Neural progenitor cell (in vitro differentiated cells): Measurements from ENCODE around the gene STAT3. TPM values are rescaled to one million over a fixed set of nuclear protein-coding genes. Genes with fewer than 3 reads are reported as not detected.

ENCODE experiments used
- DNase-seq: peaks from one replicate; pipeline ENCODE4 v3.0.0-alpha.2; 2016; ENCODE audit warnings: low spot score
- H2AFZ ChIP-seq: fragments of 200-600 bp; sonication (generic); replicated peaks from 2 replicates; pipeline ENCODE4 v1.6.1; 2016; ENCODE audit warnings: antibody characterized with exemption
- H3F3A ChIP-seq: fragments of 200-600 bp; sonication (generic); 2 replicates; pipeline ENCODE4 v1.6.1; 2016; ENCODE audit warnings: antibody characterized with exemption, low read depth
- H3K27ac ChIP-seq: fragments of 200-600 bp; sonication (generic); 2 replicates; pipeline ENCODE4 v1.5.1; 2016; ENCODE audit warnings: mild to moderate bottlenecking
- H3K27me3 ChIP-seq: fragments of 200-600 bp; sonication (generic); 2 replicates; pipeline ENCODE4 v1.6.1; 2016; ENCODE audit warnings: mild to moderate bottlenecking, moderate library complexity
- H3K36me3 ChIP-seq: fragments of 200-600 bp; sonication (generic); 2 replicates; pipeline ENCODE4 v1.5.1; 2016
- H3K4me1 ChIP-seq: fragments of 200-600 bp; sonication (generic); 2 replicates; pipeline ENCODE4 v1.6.1; 2016; ENCODE audit warnings: mixed run types
- H3K4me2 ChIP-seq: fragments of 200-600 bp; sonication (generic); 2 replicates; pipeline ENCODE4 v1.6.1; 2016
- H3K4me3 ChIP-seq: fragments of 200-600 bp; sonication (generic); 2 replicates; pipeline ENCODE4 v1.5.1; 2016
- H3K79me2 ChIP-seq: fragments of 200-600 bp; sonication (generic); 2 replicates; pipeline ENCODE4 v1.6.1; 2016; ENCODE audit warnings: low read depth
- H3K9ac ChIP-seq: fragments of 200-600 bp; sonication (generic); 2 replicates; pipeline ENCODE4 v1.6.1; 2016
- H3K9me3 ChIP-seq: fragments of 200-600 bp; sonication (generic); 2 replicates; pipeline ENCODE4 v1.5.1; 2016; ENCODE audit warnings: low read depth
- H4K20me1 ChIP-seq: fragments of 200-600 bp; sonication (generic); 2 replicates; pipeline ENCODE4 v1.6.1; 2016; ENCODE audit warnings: low read depth
- H3K27ac Mint-ChIP-seq: 3 replicates; pipeline ENCODE4 v1.8.0; 2021; ENCODE audit warnings: mixed read lengths
- H3K27me3 Mint-ChIP-seq: 2 replicates; pipeline ENCODE4 v1.8.0; 2022; ENCODE audit warnings: low read depth, mild to moderate bottlenecking, inconsistent platforms, moderate library complexity, mixed read lengths; ENCODE audit not compliant: insufficient read depth
- H3K36me3 Mint-ChIP-seq: 3 replicates; pipeline ENCODE4 v1.8.0; 2021; ENCODE audit warnings: mixed read lengths
- H3K4me1 Mint-ChIP-seq: 3 replicates; pipeline ENCODE4 v1.8.0; 2021; ENCODE audit warnings: mixed read lengths
- H3K4me3 Mint-ChIP-seq: 3 replicates; pipeline ENCODE4 v1.8.0; 2021; ENCODE audit warnings: mild to moderate bottlenecking, moderate library complexity, mixed read lengths
- H3K9me3 Mint-ChIP-seq: 3 replicates; pipeline ENCODE4 v1.8.0; 2020; ENCODE audit warnings: mixed read lengths
- CTCF ChIP-seq: fragments of 200-600 bp; sonication (generic); IDR thresholded peaks from 2 replicates; pipeline ENCODE4 v1.5.1; 2017; ENCODE audit warnings: antibody characterized with exemption, mild to moderate bottlenecking
- EZH2 ChIP-seq: fragments of 200-600 bp; sonication (generic); IDR thresholded peaks from 2 replicates; pipeline ENCODE4 v1.6.1; 2017; ENCODE audit warnings: antibody characterized with exemption, mild to moderate bottlenecking, moderate library complexity
- EZH2phosphoT487 ChIP-seq: fragments of 200-600 bp; sonication (generic); IDR thresholded peaks from 2 replicates; pipeline ENCODE4 v1.6.1; 2017; ENCODE audit warnings: antibody characterized with exemption
- total RNA-seq: library from RNA; depleted of rRNA; stranded (reverse); fragments of >200 nt; gene quantifications from 2 replicates; pipeline ENCODE4 v1.2.3, GENCODE V29; 2015; ENCODE audit warnings: low replicate concordance

Gene STAT3
- total RNA-seq, 1 donor from 2014 or later: 54.9 TPM

- H3K36me3 Mint-ChIP-seq: no peaks in the 10 kb centered on the region
- no peak overlapping the region for H2AFZ ChIP-seq
- H3K4me1 Mint-ChIP-seq: peaks cover 22% of the 10 kb centered on the region
- H4K20me1 ChIP-seq: peaks cover 23% of the 10 kb centered on the region
- peaks cover 87% of the 10 kb centered on the region for H3K79me2 ChIP-seq
- H3K4me1 ChIP-seq: peaks cover 5% of the 10 kb centered on the region
- DNase-seq: no peak
- no peak overlapping the region for H3K27ac Mint-ChIP-seq
- H3K4me3 ChIP-seq: no peak overlapping the region
- H3K9me3 Mint-ChIP-seq: no peaks in the 10 kb centered on the region
- H3K27ac ChIP-seq: peak overlapping the region; percentile 57
- H3K36me3 ChIP-seq: no peaks in the 10 kb centered on the region
- H3K4me2 ChIP-seq: no peak overlapping the region
- peaks cover 2% of the 10 kb centered on the region for H3K27me3 Mint-ChIP-seq
- TF ChIP-seq EZH2 (no peak), CTCF (no peak), EZH2phosphoT487 (no peak)
- peaks cover 10% of the 10 kb centered on the region for H3F3A ChIP-seq
- H3K9ac ChIP-seq: no peak overlapping the region
- no peak overlapping the region for H3K4me3 Mint-ChIP-seq
- no peaks in the 10 kb centered on the region for H3K9me3 ChIP-seq
- no peaks in the 10 kb centered on the region for H3K27me3 ChIP-seq
Measured at GRCh38 chr17:42358434-42358833, 29.8 kb downstream of the STAT3 start.

DNA sequence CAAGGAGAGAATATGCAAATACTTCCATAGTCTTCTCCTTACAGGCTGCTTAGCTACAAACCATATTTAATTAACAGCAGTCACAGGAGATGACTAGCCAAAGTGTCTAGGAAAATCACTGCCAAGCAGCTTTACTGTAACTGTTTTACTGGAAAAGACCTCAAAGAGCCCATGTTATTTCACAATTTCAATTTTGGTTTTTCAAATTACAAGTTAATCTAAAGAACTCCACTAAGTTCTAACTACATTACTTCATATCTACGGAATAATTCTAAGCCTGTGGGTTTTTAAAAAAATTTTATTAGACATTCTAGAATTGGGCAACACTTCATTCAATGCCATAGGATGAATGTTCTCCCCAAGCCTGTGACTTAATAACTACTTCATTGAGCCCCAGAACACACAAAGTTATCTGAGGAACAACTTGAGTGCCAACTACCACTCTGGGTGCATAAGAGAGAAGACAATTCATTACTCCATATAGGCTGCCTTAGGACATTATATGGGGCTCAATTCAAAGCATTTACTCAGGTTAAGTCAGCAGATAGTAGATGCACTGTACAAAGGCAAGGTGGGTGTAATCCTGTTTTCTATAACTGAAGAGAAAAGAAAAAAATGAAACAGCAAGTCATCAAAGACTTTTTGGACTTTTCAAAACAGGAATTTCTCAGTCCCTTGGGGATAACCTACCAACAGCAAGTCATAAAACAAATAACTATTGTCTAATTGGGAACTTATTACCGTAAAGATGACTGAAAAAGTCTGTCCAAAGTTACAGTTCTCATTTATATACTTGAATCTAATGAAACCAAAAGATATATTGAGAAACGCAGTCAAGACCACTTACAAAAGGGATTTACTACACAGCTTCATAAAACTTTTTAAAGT, 33.0 kb downstream of the STAT3 start:
- Histone ChIP-seq H4K20me1 (peaks cover under 1% of the 10 kb centered on the region), H2AFZ (no peak overlapping the region), H3K9ac (no peak overlapping the region), H3K36me3 (no peaks in the 10 kb centered on the region), H3K9me3 (no peaks in the 10 kb centered on the region), H3K79me2 (peaks cover 82% of the 10 kb centered on the region), H3K27ac (no peak overlapping the region), H3K4me3 (no peak overlapping the region), H3K4me1 (no peaks in the 10 kb centered on the region), H3F3A (no peaks in the 10 kb centered on the region), H3K4me2 (no peak overlapping the region), H3K27me3 (no peaks in the 10 kb centered on the region)
- Mint-ChIP-seq H3K36me3 (no peaks in the 10 kb centered on the region), H3K9me3 (no peaks in the 10 kb centered on the region), H3K4me3 (no peak overlapping the region), H3K27me3 (no peaks in the 10 kb centered on the region), H3K4me1 (peaks cover 11% of the 10 kb centered on the region), H3K27ac (no peak overlapping the region)
- no peak for DNase-seq
- TF ChIP-seq EZH2phosphoT487 (no peak), CTCF (no peak), EZH2 (no peak)

DNA sequence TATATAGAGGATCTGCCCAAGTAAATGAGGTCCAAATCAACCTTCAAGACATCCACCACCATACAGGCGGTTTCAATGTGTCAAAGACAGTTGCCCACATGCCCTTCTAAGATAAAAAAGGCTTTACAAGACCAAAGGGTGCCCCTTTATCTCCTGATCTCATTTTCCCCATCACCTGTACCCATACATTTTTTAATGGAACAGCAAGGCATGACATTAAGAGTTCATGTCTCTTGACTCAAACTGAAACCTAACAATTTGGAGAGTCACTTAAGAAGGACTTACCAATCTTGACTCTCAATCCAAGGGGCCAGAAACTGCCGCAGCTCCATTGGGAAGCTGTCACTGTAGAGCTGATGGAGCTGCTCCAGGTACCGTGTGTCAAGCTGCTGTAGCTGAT, 40.1 kb downstream of the STAT3 start:
- H3K9me3 ChIP-seq: no peaks in the 10 kb centered on the region
- H4K20me1 ChIP-seq: peaks cover 23% of the 10 kb centered on the region
- peaks cover 44% of the 10 kb centered on the region for H3K79me2 ChIP-seq
- no peak for TF ChIP-seq EZH2
- TF ChIP-seq CTCF: no peak
- no peak for TF ChIP-seq EZH2phosphoT487
- H2AFZ ChIP-seq: no peak overlapping the region
- H3K9ac ChIP-seq: no peak overlapping the region
- peaks cover 12% of the 10 kb centered on the region for H3K36me3 Mint-ChIP-seq
- H3K4me3 ChIP-seq: no peak overlapping the region
- H3K27me3 ChIP-seq: no peaks in the 10 kb centered on the region
- H3K4me3 Mint-ChIP-seq: no peak overlapping the region
- no peak overlapping the region for H3K27ac ChIP-seq
- H3K36me3 ChIP-seq: no peaks in the 10 kb centered on the region
- peaks cover 24% of the 10 kb centered on the region for H3K4me1 Mint-ChIP-seq
- H3K27me3 Mint-ChIP-seq: no peaks in the 10 kb centered on the region
- H3K27ac Mint-ChIP-seq: no peak overlapping the region
- H3F3A ChIP-seq: peaks cover 25% of the 10 kb centered on the region
- peaks cover 17% of the 10 kb centered on the region for H3K4me1 ChIP-seq
- no peak for DNase-seq
- H3K4me2 ChIP-seq: no peak overlapping the region
- no peaks in the 10 kb centered on the region for H3K9me3 Mint-ChIP-seq
